Thymus (tissue), 11 donors: ENCODE measurements around the gene DHRS7B. TPM values are rescaled to one million over a fixed set of nuclear protein-coding genes. Genes with fewer than 3 reads are reported as not detected.

Source experiments
- DNase-seq, 9 donors: peaks; one replicate each; pipeline ENCODE4 v3.0.0-alpha.2; 2013; ENCODE audit warnings: low spot score in 9 of 9, low read depth in 6 of 9, missing footprints in 1 of 9
- H3K27ac ChIP-seq, 2 donors: one replicate each; pipeline ENCODE4 v1.5.1; 2013; ENCODE audit warnings: control low read depth in 1 of 2, low read depth in 1 of 2, low read length in 1 of 2, mild to moderate bottlenecking in 1 of 2, moderate library complexity in 1 of 2
- H3K27me3 ChIP-seq, 2 donors: one replicate each; pipeline ENCODE4 v1.5.1; 2013; ENCODE audit warnings: low read length in 1 of 2; ENCODE audit not compliant: control insufficient read depth in 2 of 2, insufficient read depth in 1 of 2
- H3K36me3 ChIP-seq, 2 donors: one replicate each; pipeline ENCODE4 v1.5.1; 2013; ENCODE audit warnings: low read length in 1 of 2, mild to moderate bottlenecking in 1 of 2, moderate library complexity in 1 of 2; ENCODE audit not compliant: control insufficient read depth in 2 of 2, insufficient read depth in 2 of 2
- H3K4me1 ChIP-seq, 2 donors: one replicate each; pipeline ENCODE4 v1.5.1; 2013; ENCODE audit warnings: low read length in 2 of 2; ENCODE audit not compliant: control insufficient read depth in 2 of 2, insufficient read depth in 2 of 2
- H3K4me3 ChIP-seq, 2 donors: one replicate each; pipeline ENCODE4 v1.5.1; 2013; ENCODE audit warnings: low read length in 2 of 2, control low read depth in 1 of 2, mild to moderate bottlenecking in 1 of 2
- H3K9me3 ChIP-seq, 2 donors: one replicate each; pipeline ENCODE4 v1.5.1; 2013; ENCODE audit warnings: low read length in 1 of 2, mild to moderate bottlenecking in 1 of 2; ENCODE audit not compliant: control insufficient read depth in 2 of 2, insufficient read depth in 1 of 2
- WGBS: extraction: QIAGEN DNeasy Blood & Tissue Kit; methylation state at CpG from one replicate; pipeline ENCODE4 v1.1.7; 2013; 5-methylcytosine and 5-hydroxymethylcytosine counted together
- polyA plus RNA-seq: library from polyadenylated mRNA; stranded (reverse); fragments of 200-250 nt; gene quantifications from one replicate; pipeline ENCODE4 v1.2.3, GENCODE V29; 2013
- total RNA-seq: library from RNA; stranded (reverse); fragments of 120-200 nt; gene quantifications from one replicate; pipeline ENCODE4 v1.2.4, GENCODE V29; 2013
- donor health status: healthy.

The DHRS7B gene
- total and polyA plus RNA-seq, 2 donors = 17.5 to 22.8 TPM

DNA sequence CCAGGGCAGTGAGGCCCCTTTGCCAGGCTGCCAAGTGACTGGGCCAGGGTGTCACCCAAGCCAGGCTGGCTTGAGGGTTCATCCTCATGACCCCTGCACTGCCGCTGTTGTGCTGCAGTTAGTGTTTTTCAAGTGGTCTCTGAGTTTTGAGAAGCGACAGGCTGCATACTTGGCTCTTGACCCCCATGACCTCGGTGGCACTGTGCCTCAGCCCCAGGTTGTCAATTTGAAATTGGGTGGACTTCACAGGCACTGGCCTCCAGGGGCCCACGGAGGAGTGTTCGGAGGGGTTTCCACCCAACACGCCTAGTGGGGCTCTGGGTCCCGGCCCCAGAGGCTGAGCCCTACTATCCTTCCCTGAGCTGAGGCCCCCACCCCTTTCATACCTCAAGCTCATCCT lies 42.7 kb downstream of the DHRS7B start:
- H3K4me1 ChIP-seq = no peaks in the 10 kb centered on the region
- no peak overlapping the region for H3K27ac ChIP-seq
- H3K9me3 ChIP-seq = no peaks in the 10 kb centered on the region
- DNase-seq = no peak
- peaks cover 4 to 22% of the 10 kb centered on the region in 2 donors for H3K36me3 ChIP-seq
- WGBS = 97% methylated on average over 7 of the region's 7 CpGs
- H3K27me3 ChIP-seq = no peaks in the 10 kb centered on the region
- H3K4me3 ChIP-seq = no peak overlapping the region

DNA sequence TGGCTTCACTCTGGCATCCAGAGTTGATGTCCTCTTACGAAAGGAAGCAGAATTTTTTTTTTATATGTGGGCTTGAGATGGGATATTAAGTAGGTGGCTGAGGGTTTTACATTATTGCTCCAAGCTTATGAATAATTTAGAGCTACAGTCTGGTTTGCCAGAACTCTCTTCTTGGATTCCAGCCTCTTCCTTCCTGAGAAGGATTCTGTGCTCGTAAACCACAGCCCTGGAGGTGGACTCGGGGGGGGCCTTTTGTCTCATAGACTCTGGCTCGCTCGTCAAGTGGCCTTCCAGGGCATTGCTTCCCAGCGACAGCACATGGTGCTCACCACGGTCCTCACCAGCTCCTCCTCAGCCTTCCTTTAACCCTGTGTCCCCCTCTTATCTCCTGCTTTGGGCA lies 44.0 kb downstream of the DHRS7B start:
- 90% methylated on average over 7 of the region's 7 CpGs for WGBS
- Histone ChIP-seq H3K4me1 (no peaks in the 10 kb centered on the region), H3K9me3 (no peaks in the 10 kb centered on the region), H3K36me3 (peaks cover 4 to 27% of the 10 kb centered on the region in 2 donors), H3K4me3 (no peak overlapping the region), H3K27ac (no peak overlapping the region), H3K27me3 (no peaks in the 10 kb centered on the region)
- no peak for DNase-seq

DNA sequence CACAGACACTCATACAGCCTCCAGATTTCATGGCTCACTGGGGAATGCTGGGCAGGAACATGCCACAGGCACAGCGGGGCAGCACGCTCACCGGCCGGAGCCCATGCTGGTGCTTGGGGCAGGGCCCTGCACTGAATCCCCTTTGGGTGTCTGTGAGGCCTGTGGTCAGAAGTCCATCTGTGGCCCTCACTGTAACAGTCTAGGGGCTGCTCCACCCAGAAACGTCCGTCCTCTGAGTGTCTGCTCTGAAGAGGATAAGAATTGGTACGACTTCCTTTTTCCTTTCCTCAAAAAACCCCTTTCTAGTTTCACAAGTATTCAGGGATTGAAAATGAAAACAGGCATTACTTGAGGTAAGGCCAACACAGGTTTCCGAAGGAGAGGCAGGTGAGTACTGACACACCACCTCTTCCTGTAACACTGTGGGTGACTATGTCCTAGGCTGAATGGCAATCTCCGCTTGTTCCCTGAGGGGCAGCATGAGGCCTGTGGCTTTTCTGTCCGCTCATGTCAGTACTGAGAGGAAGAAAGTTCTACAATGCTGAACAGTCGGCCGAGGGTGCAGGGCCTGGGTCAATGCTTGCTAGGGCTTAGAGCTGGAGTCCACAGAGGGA lies 44.7 kb downstream of the DHRS7B start:
- peaks cover 4 to 27% of the 10 kb centered on the region in 2 donors for H3K36me3 ChIP-seq
- DNase-seq = no peak
- no peaks in the 10 kb centered on the region for H3K4me1 ChIP-seq
- H3K9me3 ChIP-seq = no peaks in the 10 kb centered on the region
- H3K27ac ChIP-seq = no peak overlapping the region
- H3K27me3 ChIP-seq = no peaks in the 10 kb centered on the region
- H3K4me3 ChIP-seq = no peak overlapping the region
- WGBS = 95% methylated on average over 12 of the region's 12 CpGs

GRCh38 chr17:21171970-21172510 lies 45.3 kb downstream of the DHRS7B start:
- Histone ChIP-seq H3K27me3 (no peaks in the 10 kb centered on the region), H3K27ac (no peak overlapping the region), H3K4me1 (no peaks in the 10 kb centered on the region), H3K9me3 (no peaks in the 10 kb centered on the region), H3K4me3 (no peak overlapping the region), H3K36me3 (peaks cover 4 to 27% of the 10 kb centered on the region in 2 donors)
- no peak for DNase-seq
- 96% methylated on average over 17 of the region's 17 CpGs for WGBS

DNA sequence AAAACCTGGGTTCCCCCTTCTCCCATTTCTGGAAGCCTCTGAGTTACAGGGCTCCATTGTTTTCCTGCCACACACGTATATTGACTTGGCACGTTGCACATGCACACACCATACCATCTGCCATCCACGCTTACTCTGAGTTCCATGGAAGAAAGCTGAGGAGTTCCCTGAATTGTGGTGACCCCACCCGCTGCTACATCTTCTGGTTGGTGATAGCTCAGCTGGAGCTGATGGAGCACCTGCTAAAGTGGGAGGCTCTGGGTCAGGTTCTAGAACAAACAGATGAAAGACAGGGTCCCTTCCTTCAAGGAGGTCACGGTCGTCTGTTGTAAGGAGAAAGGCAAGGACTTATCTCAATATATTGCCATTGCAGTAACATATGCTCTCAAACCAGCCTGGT lies 46.1 kb downstream of the DHRS7B start:
- Histone ChIP-seq H3K4me3 (no peak overlapping the region), H3K27ac (no peak overlapping the region), H3K9me3 (no peaks in the 10 kb centered on the region), H3K4me1 (no peaks in the 10 kb centered on the region), H3K36me3 (peaks cover 4 to 27% of the 10 kb centered on the region in 2 donors), H3K27me3 (no peaks in the 10 kb centered on the region)
- WGBS = 98% methylated on average over 6 of the region's 6 CpGs
- no peak for DNase-seq

DNA sequence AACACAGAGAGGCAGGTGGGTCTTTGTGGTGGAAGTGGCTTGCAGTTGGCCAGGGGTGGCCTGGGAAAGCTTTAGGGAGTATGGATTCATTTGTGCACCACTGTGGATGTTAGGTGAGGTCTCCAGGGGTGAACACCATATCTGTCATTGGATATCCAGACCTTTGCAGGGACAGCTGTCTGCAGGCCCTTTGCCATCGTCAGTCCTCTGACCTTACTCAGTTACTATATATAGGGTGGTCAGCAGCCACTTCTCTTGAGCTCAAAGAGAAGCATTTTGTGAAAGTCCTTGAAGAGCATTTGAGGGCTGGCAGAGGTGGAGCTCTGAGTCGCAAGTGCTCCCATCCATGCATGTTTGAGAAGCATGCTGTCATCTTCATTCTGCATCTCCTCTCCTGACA lies 46.8 kb downstream of the DHRS7B start:
- Histone ChIP-seq H3K27ac (no peak overlapping the region), H3K4me3 (no peak overlapping the region), H3K27me3 (no peaks in the 10 kb centered on the region), H3K9me3 (no peaks in the 10 kb centered on the region), H3K36me3 (peaks cover 4 to 27% of the 10 kb centered on the region in 2 donors), H3K4me1 (no peaks in the 10 kb centered on the region)
- no peak for DNase-seq
- WGBS = 96% methylated on average over 2 of the region's 2 CpGs

DNA sequence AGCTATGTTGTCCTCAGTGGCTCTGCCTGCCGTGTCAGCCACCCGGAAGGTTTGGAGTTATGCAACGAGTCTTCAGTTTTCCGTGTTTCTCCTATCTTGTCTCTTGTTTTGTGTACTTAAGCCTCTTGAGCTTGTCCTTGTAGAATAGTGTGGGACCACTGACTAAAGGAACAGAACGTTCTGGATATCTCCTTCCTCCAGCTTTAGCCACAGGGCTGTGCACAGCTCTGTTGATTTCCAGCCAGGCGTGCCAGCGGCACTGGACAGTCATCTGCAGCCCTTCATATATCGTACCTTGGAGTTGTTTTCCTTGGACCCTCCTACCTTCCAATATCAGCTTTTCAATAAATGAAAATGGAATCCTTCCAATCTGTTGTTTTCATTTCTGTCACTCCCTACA lies 47.4 kb downstream of the DHRS7B start:
- WGBS = 96% methylated on average over 8 of the region's 8 CpGs
- H3K4me1 ChIP-seq = no peaks in the 10 kb centered on the region
- no peaks in the 10 kb centered on the region for H3K27me3 ChIP-seq
- H3K36me3 ChIP-seq = peaks cover 4 to 27% of the 10 kb centered on the region in 2 donors
- no peaks in the 10 kb centered on the region for H3K9me3 ChIP-seq
- H3K4me3 ChIP-seq = no peak overlapping the region
- no peak for DNase-seq
- H3K27ac ChIP-seq = no peak overlapping the region

DNA sequence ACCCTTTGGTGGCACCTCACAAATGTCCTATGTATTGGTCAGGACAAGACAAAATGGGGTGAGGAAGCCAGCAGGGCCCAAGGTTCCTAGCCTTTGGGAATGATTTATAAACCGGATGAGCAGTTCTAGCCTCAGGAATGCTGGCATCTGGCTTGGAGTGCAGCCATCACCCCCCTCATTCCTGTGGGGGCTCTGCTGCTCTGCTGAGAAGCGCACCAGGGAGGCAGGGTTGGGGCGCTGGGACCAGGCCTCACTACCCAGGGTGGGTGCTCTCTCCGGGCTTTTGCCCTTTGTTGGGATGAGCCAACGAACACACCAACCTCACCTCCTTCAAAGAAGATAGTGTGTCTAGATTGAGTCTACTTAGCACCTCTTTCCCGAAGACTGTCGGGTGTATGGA lies 47.9 kb downstream of the DHRS7B start:
- DNase-seq = no peak
- H3K4me3 ChIP-seq = no peak overlapping the region
- H3K9me3 ChIP-seq = no peaks in the 10 kb centered on the region
- H3K27me3 ChIP-seq = no peaks in the 10 kb centered on the region
- peaks cover 4 to 27% of the 10 kb centered on the region in 2 donors for H3K36me3 ChIP-seq
- H3K27ac ChIP-seq = no peak overlapping the region
- no peaks in the 10 kb centered on the region for H3K4me1 ChIP-seq
- 98% methylated on average over 7 of the region's 7 CpGs for WGBS

- H3K36me3 ChIP-seq = peaks cover 4 to 26% of the 10 kb centered on the region in 2 donors
- no peaks in the 10 kb centered on the region for H3K27me3 ChIP-seq
- H3K4me3 ChIP-seq = no peak overlapping the region
- no peak for DNase-seq
- H3K27ac ChIP-seq = no peak overlapping the region
- WGBS = 89% methylated on average over 12 of the region's 12 CpGs
- no peaks in the 10 kb centered on the region for H3K9me3 ChIP-seq
- H3K4me1 ChIP-seq = no peaks in the 10 kb centered on the region
These were observed 50.1 kb downstream of the DHRS7B start for GRCh38 chr17:21176773-21177395.
